B cell (primary cell): ENCODE results near the gene ICAM4.

Source experiments
- EZH2 ChIP-seq: IDR thresholded peaks from 2 replicates; pipeline ENCODE4 v1.6.1; 2012; ENCODE audit warnings: borderline replicate concordance, low read depth, mild to moderate bottlenecking, moderate library complexity, low read length; ENCODE audit not compliant: insufficient read depth, poor library complexity, severe bottlenecking
- TF ChIP-seq, protein P1 (sequence below): fragments of 200-600 bp; IDR thresholded peaks from one replicate; pipeline ENCODE4 v1.8.0; 2022; ENCODE audit warnings: antibody characterized with exemption, mild to moderate bottlenecking

DNA sequence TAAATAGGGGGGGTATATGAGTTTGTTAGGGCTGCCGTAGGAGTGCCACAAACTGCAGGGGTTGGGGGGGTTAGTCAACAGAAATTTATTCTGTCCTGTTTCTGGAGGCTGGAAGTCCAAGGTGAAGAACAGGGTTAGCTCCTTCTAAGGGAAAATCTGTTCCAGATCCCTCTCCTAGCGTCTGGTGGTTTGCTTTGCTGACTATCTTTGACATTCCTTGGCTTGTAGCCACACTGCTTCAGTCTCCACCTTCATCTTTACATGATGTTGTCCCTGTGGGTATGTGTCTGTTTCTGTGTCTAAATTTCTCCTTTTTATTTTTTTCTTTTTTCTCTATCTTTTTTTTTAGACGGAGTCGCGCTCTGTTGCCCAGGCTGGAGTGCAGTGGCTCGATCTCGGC lies 24.0 kb upstream of the ICAM4 start:
- TF ChIP-seq, protein P1, sequence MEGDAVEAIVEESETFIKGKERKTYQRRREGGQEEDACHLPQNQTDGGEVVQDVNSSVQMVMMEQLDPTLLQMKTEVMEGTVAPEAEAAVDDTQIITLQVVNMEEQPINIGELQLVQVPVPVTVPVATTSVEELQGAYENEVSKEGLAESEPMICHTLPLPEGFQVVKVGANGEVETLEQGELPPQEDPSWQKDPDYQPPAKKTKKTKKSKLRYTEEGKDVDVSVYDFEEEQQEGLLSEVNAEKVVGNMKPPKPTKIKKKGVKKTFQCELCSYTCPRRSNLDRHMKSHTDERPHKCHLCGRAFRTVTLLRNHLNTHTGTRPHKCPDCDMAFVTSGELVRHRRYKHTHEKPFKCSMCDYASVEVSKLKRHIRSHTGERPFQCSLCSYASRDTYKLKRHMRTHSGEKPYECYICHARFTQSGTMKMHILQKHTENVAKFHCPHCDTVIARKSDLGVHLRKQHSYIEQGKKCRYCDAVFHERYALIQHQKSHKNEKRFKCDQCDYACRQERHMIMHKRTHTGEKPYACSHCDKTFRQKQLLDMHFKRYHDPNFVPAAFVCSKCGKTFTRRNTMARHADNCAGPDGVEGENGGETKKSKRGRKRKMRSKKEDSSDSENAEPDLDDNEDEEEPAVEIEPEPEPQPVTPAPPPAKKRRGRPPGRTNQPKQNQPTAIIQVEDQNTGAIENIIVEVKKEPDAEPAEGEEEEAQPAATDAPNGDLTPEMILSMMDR: no peak
- TF ChIP-seq EZH2: no peak
